OCI-LY1 (cell line): ENCODE results near the gene DALRD3.

ENCODE experiments used
- EZH2 ChIP-seq: fragments of 200-600 bp; sonication (generic), shearing (Covaris generic); IDR thresholded peaks from 2 replicates; pipeline ENCODE4 v1.8.0; 2017; ENCODE audit warnings: borderline replicate concordance, mixed run types, mild to moderate bottlenecking, antibody characterized with exemption, low read length, moderate library complexity, mixed read lengths
- TF ChIP-seq, protein P1 (sequence below): fragments of 200-600 bp; sonication (generic), shearing (Covaris generic); IDR thresholded peaks from 2 replicates; pipeline ENCODE4 v1.5.1; 2017; ENCODE audit warnings: mild to moderate bottlenecking, antibody characterized with exemption, low read length, moderate library complexity, mixed read lengths

DNA sequence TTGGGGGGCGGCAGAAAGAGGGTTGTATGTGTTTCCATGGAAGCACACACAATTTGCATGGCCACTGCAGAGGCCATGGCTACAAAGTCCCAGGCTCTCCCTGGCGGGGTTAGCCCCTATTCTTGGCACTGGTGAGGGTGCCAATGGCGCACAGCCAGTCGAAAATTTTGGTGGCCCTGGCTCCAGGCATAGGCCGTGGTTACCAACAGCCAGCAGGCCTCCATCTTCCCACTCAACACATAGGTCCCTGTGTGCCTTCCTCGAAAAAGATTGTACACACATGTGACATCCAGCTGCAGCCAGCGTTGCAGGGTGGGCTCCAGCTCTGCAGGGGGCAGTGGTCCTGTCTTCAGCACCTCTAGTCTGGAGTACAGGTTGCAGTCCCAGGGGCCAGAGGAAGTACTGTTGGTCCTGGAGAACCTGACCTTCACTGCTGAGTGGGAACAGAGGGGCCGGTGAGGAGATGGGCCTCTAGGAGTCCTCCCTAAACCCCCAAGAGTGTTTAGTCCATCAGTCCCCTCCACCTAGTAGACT, 21.2 kb downstream of the DALRD3 start:
- TF ChIP-seq, protein P1, sequence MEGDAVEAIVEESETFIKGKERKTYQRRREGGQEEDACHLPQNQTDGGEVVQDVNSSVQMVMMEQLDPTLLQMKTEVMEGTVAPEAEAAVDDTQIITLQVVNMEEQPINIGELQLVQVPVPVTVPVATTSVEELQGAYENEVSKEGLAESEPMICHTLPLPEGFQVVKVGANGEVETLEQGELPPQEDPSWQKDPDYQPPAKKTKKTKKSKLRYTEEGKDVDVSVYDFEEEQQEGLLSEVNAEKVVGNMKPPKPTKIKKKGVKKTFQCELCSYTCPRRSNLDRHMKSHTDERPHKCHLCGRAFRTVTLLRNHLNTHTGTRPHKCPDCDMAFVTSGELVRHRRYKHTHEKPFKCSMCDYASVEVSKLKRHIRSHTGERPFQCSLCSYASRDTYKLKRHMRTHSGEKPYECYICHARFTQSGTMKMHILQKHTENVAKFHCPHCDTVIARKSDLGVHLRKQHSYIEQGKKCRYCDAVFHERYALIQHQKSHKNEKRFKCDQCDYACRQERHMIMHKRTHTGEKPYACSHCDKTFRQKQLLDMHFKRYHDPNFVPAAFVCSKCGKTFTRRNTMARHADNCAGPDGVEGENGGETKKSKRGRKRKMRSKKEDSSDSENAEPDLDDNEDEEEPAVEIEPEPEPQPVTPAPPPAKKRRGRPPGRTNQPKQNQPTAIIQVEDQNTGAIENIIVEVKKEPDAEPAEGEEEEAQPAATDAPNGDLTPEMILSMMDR = no peak
- TF ChIP-seq EZH2 = no peak
